ENCODE results near the gene TSPEAR.

- TF ChIP-seq CTCF (IDR thresholded peaks at IDR 0.05), result no peak
- no peak for TF ChIP-seq POLR2A (IDR thresholded peaks at IDR 0.05)
- no peak for TF ChIP-seq EP300 (IDR thresholded peaks at IDR 0.05)
These were observed 26.5 kb upstream of the TSPEAR start for GRCh38 chr21:44737706-44738354.
